NCI-H1930 (cell line): ENCODE measurements around the gene CREB3L2.
"Not testable (repeated sequence)": the region's sequence is repeated elsewhere in the genome, so short reads cannot be mapped to it uniquely, and the experiment has no call there.

ENCODE experiments used
- DNase-seq, 2 experiments: peaks; one replicate each; lab custom pipeline; 2025; lab: John Stamatoyannopoulos, UW

The CREB3L2 gene

DNA sequence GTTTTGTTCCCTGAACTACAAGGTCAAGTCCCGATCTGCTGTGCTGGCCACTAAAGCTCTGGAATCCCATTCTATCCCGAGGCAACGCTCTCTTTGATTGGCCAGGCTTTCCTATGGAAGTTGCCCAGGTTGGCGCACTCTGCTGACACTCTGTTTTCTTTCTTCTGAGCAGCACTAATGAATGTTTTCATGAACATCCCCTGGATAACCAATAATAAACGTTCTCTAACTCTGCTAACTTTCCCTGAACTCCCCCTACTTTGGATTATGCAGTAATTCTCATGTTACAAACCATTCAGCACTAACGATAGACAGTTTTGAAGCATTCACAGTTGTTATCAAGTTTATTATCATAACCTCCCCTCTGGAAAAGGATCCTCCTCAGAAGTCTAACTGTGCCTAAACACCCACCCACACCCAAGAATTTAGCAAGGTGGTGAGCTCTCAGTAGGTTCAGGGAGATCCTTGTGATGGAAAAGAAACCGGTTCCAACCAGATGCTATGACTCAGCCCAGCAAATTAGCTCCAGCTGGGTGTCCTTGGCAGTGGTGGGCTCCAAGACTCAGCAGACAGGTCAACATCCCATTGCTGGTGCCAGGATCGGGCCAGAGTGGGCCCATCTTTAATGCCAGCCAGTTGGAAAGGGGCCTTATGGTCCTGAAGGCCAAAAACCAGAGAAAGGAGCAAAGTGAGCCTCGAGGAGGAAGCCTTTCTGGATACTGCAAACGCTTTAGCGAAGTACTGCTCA, 68.4 kb downstream of the CREB3L2 start:
- DNase-seq, result no peak

DNA sequence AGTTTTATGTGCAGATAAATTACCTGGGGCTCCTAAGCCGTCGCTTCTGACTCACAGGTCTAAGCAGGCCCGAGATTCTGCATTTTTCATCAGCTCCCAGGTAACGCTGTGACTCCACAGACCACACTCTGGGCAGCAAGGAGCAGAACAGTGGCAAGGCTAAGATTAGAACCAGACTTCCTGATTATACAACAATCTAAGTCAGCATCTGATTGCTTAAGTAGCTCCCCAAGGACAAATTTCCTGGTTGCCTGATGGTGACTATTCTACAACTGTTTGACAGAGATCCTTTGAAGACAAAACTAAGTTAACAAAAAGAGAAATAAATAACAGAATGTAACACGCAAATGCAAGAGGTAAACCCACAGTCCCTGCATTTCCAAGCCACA, 69.0 kb downstream of the CREB3L2 start:
- no peak for DNase-seq

DNA sequence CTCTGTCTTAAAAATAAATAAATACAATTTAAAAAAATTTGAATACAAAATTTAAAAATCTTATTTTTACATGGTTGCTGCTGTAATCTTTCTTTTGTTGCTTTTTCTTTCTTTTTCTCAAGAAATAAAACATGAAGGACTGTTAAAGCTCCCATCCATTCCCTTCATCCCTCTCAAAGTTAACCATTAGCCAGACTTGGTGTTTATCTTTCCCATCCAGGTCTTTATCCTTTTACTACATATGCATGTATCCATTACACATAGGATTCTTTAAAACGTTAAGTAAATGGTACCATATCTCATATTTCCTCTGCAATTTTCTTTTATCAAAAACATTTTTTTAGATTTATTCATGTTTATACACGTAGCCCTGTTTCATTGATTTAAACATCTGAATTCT, 70.1 kb downstream of the CREB3L2 start:
- no peak for DNase-seq

DNA sequence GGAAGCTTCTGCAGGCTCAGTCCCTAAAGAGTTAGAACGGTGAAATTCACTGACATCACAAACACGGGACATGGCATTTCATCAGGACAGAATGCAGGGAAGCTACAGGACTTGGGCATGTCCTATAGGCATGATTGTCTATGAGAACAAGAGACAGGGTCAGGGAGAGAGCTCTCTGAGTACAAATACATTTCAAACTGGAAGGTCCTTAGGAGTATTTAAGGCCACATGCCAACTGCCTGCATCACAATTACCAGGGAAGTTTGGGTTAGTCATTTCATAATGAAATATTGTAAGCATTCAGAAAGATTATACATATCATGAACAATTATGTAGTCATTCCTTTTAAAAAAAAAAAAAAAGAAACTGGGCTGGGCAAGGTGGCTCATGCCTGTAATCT, 71.3 kb downstream of the CREB3L2 start:
- no peak for DNase-seq

GRCh38 chr7:137928626-137929025, 73.3 kb downstream of the CREB3L2 start:
- no peak for DNase-seq

GRCh38 chr7:137927386-137927785, 74.5 kb downstream of the CREB3L2 start:
- DNase-seq, result no peak

GRCh38 chr7:137926206-137926605, 75.7 kb downstream of the CREB3L2 start:
- not testable (repeated sequence) for DNase-seq

- no peak for DNase-seq
Observed at GRCh38 chr7:137925754-137926153, 76.1 kb downstream of the CREB3L2 start.

DNA sequence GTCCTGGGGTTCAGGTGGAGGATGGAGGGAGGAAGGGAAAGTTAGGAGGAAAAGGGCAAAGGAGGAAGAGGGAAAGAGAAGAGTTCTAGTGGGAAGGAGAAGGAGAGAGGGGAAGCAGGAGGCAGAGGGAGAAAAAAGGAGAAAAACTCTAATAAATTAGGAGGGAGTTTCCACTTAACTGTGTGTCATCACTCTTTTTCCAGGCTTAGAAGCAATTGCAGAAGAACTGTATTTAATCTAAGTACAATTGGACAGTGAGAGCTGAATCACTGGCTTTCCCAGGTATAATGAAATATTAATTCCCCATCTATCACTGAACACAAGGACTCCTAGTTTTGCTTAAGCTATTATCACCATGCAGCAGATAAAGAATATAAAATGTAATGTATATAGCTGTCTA, 76.8 kb downstream of the CREB3L2 start:
- no peak for DNase-seq

GRCh38 chr7:137923380-137923779, 78.5 kb downstream of the CREB3L2 start:
- DNase-seq, result no peak

- DNase-seq, result no peak
Observed at GRCh38 chr7:137920637-137921399, 81.1 kb downstream of the CREB3L2 start.

DNA sequence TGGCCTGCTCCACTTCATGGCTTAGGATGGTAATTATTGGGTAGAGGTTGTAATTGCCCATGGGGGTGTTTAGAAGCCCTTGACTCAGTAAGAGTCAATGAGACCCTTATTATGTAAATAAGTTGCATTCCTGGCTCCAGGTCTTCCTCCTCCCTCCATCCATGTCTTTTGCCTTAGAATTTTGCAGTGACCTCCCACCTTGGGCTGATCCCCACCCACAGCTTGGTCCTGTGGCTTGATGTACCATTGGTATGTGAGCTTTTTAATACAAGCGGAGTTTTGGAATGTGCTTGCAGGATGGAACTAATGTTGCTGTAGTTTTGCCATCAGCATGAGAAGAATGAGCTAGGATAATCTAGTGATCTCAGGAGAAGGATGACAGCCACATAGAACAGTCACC, 81.9 kb downstream of the CREB3L2 start:
- DNase-seq, result no peak

DNA sequence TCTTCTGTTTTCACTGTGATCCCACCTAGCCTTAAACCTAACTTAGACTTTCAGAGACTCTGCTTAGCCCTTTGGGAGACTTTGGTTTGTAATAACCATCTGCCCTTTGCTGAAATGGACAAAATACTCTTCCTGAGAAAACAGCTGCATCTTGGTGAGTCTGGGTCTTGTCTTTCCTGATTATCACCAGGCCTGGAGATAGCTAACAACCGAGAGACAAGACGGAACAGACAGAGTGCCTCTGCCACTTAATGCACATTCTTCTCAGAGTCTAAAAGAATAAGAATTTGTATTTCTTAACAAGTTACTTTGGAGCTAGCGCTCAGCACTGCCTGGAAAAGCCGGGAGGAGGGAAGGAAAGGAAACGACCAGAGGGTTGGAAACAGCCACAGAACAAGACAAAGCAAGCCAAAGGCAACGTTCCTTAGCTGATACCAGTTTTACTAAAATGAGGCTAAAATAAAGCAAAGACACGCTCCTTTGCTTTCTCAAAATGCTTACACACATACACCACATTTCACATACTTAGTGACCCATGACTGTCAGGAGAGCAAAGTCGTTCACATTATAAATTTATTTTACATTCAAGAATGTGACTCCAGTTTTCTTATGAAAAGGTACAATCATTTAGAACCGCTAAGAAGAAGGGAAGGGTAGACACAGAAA, 84.8 kb downstream of the CREB3L2 start:
- DNase-seq, result no peak

DNA sequence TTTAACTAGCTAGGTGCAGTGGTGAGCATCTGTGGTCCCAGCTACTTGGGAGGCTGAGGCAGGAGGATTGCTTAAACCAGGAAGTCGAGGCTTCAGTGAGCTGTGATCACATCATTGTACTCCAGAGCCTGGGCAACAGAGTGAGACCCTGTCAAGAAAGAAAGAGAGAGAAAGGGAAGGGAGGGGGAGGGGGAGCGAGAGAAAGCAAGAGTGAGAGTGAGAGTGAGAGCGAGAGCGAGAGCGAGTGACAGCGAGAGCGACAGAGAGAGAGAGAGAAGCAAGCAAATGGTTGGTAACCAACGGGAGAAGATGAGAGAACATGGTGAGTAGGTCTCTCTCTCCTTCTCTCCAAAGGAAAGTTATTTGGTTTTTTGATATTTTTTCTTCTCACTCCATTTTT, 85.3 kb downstream of the CREB3L2 start:
- no peak for DNase-seq

- no peak for DNase-seq
Observed at GRCh38 chr7:137915266-137915665, 86.6 kb downstream of the CREB3L2 start.

- no peak for DNase-seq
Observed at GRCh38 chr7:137913985-137914384, 87.9 kb downstream of the CREB3L2 start.

- no peak for DNase-seq
Observed at GRCh38 chr7:137909042-137909441, 92.8 kb downstream of the CREB3L2 start.

- DNase-seq, result no peak
Observed at GRCh38 chr7:137908106-137908505, 93.8 kb downstream of the CREB3L2 start.

DNA sequence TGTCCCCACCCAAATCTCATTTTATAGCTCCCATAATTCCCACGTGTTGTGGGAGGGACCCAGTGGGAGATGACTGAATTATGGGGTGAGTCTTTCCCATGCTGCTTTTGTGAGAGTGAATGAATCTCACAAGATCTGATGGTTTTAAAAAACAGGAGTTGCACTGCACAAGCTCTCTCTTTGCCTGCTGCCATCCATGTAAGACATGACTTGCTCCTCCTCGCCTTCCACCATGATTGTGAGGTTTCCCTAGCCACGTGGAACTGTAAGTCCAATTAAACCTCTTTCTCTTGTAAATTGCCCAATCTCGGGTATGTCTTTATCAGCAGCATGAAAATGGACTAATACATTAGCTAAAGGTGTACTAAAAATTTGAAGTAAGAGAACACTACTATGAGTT, 95.2 kb downstream of the CREB3L2 start:
- not testable (repeated sequence) for DNase-seq

DNA sequence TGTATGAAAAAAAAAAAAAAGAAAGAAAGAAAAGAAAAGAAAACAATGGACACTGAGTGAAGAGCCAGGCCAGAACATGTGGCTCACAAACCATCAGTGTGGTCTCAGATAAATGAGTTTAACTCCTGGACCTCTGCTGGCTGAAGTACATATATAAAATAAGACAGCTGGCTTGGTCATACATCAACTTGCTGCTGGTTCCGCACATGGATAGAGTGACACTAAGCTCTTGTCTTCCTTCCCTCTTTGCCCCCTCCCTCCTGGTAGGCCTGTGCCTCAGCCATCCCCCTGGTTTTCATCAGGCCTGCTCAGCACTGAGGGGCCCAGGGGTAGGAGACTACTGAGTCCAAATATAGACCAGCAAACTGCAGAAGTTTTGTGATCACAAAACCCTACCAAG, 97.1 kb downstream of the CREB3L2 start:
- no peak for DNase-seq

DNA sequence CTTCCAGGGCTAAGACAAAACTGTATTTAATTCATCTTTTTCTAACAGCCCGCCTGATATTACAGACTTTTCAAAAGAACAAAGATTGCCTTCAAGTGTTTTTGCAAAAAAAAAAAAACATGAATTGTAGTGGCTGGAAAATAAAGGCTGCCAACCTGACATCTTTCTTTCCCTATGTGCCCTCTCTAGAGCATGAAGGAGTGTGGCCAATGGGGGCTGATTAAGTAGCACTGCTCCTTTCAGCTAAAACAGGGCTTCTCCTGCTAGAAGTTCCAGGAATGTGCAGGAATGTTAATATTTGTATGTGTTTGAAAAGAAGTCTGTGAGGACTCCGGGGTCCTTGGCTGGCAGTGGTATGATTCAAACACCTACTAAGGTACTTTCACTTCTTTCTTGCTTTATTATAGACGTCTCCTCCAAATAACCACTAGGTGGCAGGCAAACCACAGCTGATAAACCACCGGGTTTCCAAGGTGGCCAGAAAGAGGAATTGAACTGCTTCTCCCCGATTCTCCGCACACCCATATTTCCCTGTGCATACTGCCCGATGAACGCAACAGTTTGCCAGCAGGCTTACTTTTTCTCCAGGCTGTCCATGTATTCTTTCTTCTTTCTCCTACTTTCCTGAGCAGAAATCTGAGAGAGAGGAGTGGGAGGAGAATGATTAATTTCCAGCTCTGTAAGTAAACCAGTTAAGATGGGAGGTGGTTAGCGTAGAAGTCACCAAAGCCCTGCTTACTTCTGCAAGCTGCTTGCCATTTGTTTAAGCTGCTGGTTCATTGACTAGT, 98.3 kb downstream of the CREB3L2 start:
- peak; percentile 42 to 67 for DNase-seq

- no peak for DNase-seq
Observed at GRCh38 chr7:137900137-137900536, 101.7 kb downstream of the CREB3L2 start.
